Esophagus muscularis mucosa (tissue), 4 donors: Measurements from ENCODE around the gene RPP38. TPM values are rescaled to one million over a fixed set of nuclear protein-coding genes. Genes with fewer than 3 reads are reported as not detected.

Experiments used
- DNase-seq: peaks from one replicate; pipeline ENCODE4 v3.0.0-alpha.2; 2017; ENCODE audit errors: extremely low spot score
- H3K27ac ChIP-seq, 4 donors: fragments of 200-600 bp; sonication (generic); replicated peaks in 1 of 4; 1 replicate in 3 of 4; 2 replicates in 1 of 4; pipeline ENCODE4 v1.5.1; 2016 to 2019; ENCODE audit warnings: mild to moderate bottlenecking in 1 of 4
- H3K27me3 ChIP-seq, 4 donors: fragments of 200-600 bp; sonication (generic); one replicate each; pipeline versions ENCODE4 v1.5.1 to v1.6.0; 2016 to 2019
- H3K36me3 ChIP-seq, 4 donors: fragments of 200-600 bp; sonication (generic); one replicate each; pipeline ENCODE4 v1.5.1; 2016 to 2019
- H3K4me1 ChIP-seq, 4 donors: fragments of 200-600 bp; sonication (generic); one replicate each; pipeline ENCODE4 v1.5.1; 2016 to 2019
- H3K4me3 ChIP-seq, 4 donors: fragments of 200-600 bp; sonication (generic); 1 replicate in 2 of 4; 2 replicates in 2 of 4; pipeline ENCODE4 v1.5.1; 2016 to 2019; ENCODE audit warnings: mild to moderate bottlenecking in 4 of 4, moderate library complexity in 1 of 4
- H3K9me3 ChIP-seq, 4 donors: fragments of 200-600 bp; sonication (generic); 1 replicate in 3 of 4; 2 replicates in 1 of 4; pipeline ENCODE4 v1.5.1; 2016 to 2019
- CTCF ChIP-seq, 3 experiments: fragments of 200-600 bp in 2 of 3; fragments of 450-650 bp in 1 of 3; sonication (generic) in 2 of 3; IDR thresholded peaks; one replicate each; pipeline ENCODE4 v1.5.1; 2017 to 2019; ENCODE audit warnings: antibody characterized with exemption in 3 of 3, mild to moderate bottlenecking in 2 of 3, moderate library complexity in 1 of 3
- EP300 ChIP-seq: sonication (generic); formaldehyde crosslinking; IDR thresholded peaks from one replicate; pipeline ENCODE4 v1.6.1; 2017; ENCODE audit warnings: antibody characterized with exemption
- POLR2A ChIP-seq: fragments of 450-650 bp; IDR thresholded peaks from one replicate; pipeline ENCODE4 v1.6.1; 2017; ENCODE audit warnings: antibody characterized with exemption, moderate library complexity, mild to moderate bottlenecking, low read depth
- POLR2AphosphoS5 ChIP-seq, 2 donors: sonication (generic); formaldehyde crosslinking; IDR thresholded peaks; one replicate each; pipeline ENCODE4 v1.6.1; 2017; ENCODE audit warnings: antibody characterized with exemption in 2 of 2
- WGBS: methylation state at CpG from one replicate; pipeline ENCODE4 v1.1.5; 2018; 5-methylcytosine and 5-hydroxymethylcytosine counted together
- intact Hi-C: fragments of 100-400 bp; cut with DNase I; formaldehyde crosslinking; loops from one replicate; pipeline ENCODE4 v1.15.1; 2023
- total RNA-seq, 4 donors: library from RNA; depleted of rRNA; stranded (reverse); fragments of >200 nt; gene quantifications; one replicate each; pipeline versions ENCODE4 v1.1.0 to v1.2.1, GENCODE V29; 2016

RPP38 gene
- total RNA-seq, 4 donors from 2014 or later = 9.1 to 16.2 (median 10.9) TPM

GRCh38 chr10:15149042-15149771 lies 52.1 kb downstream of the RPP38 start:
- Histone ChIP-seq H3K36me3 (no peaks in the 10 kb centered on the region), H3K27ac (no peak overlapping the region), H3K4me3 (no peak overlapping the region), H3K27me3 (no peaks in the 10 kb centered on the region), H3K9me3 (no peaks in the 10 kb centered on the region), H3K4me1 (peaks cover 0 to 8% (median 6%) of the 10 kb centered on the region in 4 donors)
- WGBS = 87% methylated on average over 10 of the region's 10 CpGs
- TF ChIP-seq POLR2A = no peak
- TF ChIP-seq POLR2AphosphoS5 (IDR thresholded peaks at IDR 0.05) = no peak
- no peak for TF ChIP-seq CTCF (IDR thresholded peaks at IDR 0.05)
- no peak for TF ChIP-seq EP300
- intact Hi-C loops = no loop called here
- DNase-seq = no peak

DNA sequence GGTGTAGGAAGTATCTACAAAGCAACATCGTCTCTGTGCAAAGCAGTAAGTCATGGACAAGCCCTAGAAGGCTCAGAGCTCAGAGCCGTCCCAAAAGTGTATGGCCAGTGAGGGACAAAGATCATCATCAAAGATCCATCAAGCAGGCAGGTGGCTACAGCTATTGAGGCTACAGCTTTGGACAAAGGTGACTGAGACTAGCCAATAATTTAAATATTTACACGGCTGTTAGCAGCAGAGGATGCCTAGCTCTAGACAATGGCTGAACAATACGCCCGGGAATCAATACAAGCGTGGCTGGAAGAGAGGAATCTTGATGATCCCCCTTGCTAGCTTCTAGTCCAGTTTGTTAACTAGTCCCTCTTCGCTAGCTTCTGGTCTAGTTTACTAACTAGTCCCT lies 53.4 kb downstream of the RPP38 start:
- DNase-seq = no peak
- WGBS = 97% methylated on average over 7 of the region's 7 CpGs
- no peaks in the 10 kb centered on the region for H3K9me3 ChIP-seq
- no peak overlapping the region for H3K4me3 ChIP-seq
- no peaks in the 10 kb centered on the region for H3K27me3 ChIP-seq
- H3K4me1 ChIP-seq = peaks cover 0 to 8% (median 6%) of the 10 kb centered on the region in 4 donors
- H3K36me3 ChIP-seq = no peaks in the 10 kb centered on the region
- intact Hi-C loops = no loop called here
- no peak for TF ChIP-seq POLR2A
- no peak for TF ChIP-seq EP300
- no peak for TF ChIP-seq CTCF (IDR thresholded peaks at IDR 0.05)
- no peak for TF ChIP-seq POLR2AphosphoS5 (IDR thresholded peaks at IDR 0.05)
- H3K27ac ChIP-seq = no peak overlapping the region

- Histone ChIP-seq H3K27me3 (no peaks in the 10 kb centered on the region), H3K4me3 (no peak overlapping the region), H3K4me1 (peaks cover 0 to 7% (median 2%) of the 10 kb centered on the region in 4 donors), H3K27ac (no peak overlapping the region), H3K36me3 (no peaks in the 10 kb centered on the region), H3K9me3 (no peaks in the 10 kb centered on the region)
- intact Hi-C loops = no loop called here
- TF ChIP-seq POLR2AphosphoS5 (IDR thresholded peaks at IDR 0.05) (no peak), CTCF (IDR thresholded peaks at IDR 0.05) (no peak), EP300 (no peak), POLR2A (no peak)
- no peak for DNase-seq
These were observed 55.4 kb downstream of the RPP38 start for GRCh38 chr10:15152556-15152955.

Other genes with a start within 250 kb of the RPP38 start
- 1 to 10 TPM; 2.4 to 9.6 (median 4.3) TPM for gene SUV39H2, start 218.5 kb upstream of the RPP38 start, total RNA-seq
- gene DCLRE1C, start 143.3 kb upstream of the RPP38 start, total RNA-seq = 10 to 100 TPM in 2 of 4 donors, 1 to 10 TPM in 2; 6.6 to 12.8 (median 10.6) TPM
- gene MEIG1, start 138.0 kb upstream of the RPP38 start, total RNA-seq = not detected
- gene OLAH, start 53.4 kb upstream of the RPP38 start, total RNA-seq = 10 to 100 TPM in 1 of 4 donors, 1 to 10 TPM in 3; 2.6 to 15.2 (median 3.7) TPM
- gene ACBD7, start 8.6 kb upstream of the RPP38 start, total RNA-seq = 1 to 10 TPM in 1 of 4 donors, under 1 TPM in 1, not detected in 2; 0.63 to 2.2 TPM
- 10 to 100 TPM; 14.1 to 23.2 (median 16.0) TPM for gene NMT2, start 71.3 kb downstream of the RPP38 start, total RNA-seq